WTC11 (cell line): Measurements from ENCODE around the gene TNS3. TPM values are rescaled to one million over a fixed set of nuclear protein-coding genes. Genes with fewer than 3 reads are reported as not detected.
A peak's percentile ranks its signal among the peaks of the same experiment; 100 is the strongest.

Experiments
- ATAC-seq: fragments of 200-7000 bp; cut with Tn5 transposase; 2 replicates; pipeline ENCODE4 v1.10.0; 2021; ENCODE audit warnings: mild to moderate bottlenecking, moderate library complexity
- CTCF ChIA-PET: fragments of 300-600 bp; sonication (Branson Sonifier 250); formaldehyde crosslinking; loops from one replicate; lab custom pipeline; 2021; ENCODE audit warnings: antibody characterized with exemption; lab: Charles Lee
- POLR2A ChIA-PET: fragments of 350-600 bp; sonication (Branson Sonifier 250); formaldehyde crosslinking; loops from one replicate; lab custom pipeline; 2021; ENCODE audit warnings: antibody characterized with exemption; lab: Charles Lee
- DNase-seq: peaks from one replicate; pipeline ENCODE4 v3.0.0; 2021; ENCODE audit warnings: low spot score
- H3K27ac Mint-ChIP-seq: 2 replicates; pipeline ENCODE4 v1.8.0; 2021; ENCODE audit warnings: mixed read lengths
- H3K27me3 Mint-ChIP-seq: 2 replicates; pipeline ENCODE4 v1.8.0; 2021; ENCODE audit warnings: low read depth, mild to moderate bottlenecking, moderate library complexity, mixed read lengths
- H3K36me3 Mint-ChIP-seq: 2 replicates; pipeline ENCODE4 v1.8.0; 2021; ENCODE audit warnings: mixed read lengths
- H3K4me1 Mint-ChIP-seq: 2 replicates; pipeline ENCODE4 v1.8.0; 2022; ENCODE audit warnings: mixed read lengths
- H3K4me3 Mint-ChIP-seq: 2 replicates; pipeline ENCODE4 v1.8.0; 2021; ENCODE audit warnings: mild to moderate bottlenecking, moderate library complexity, mixed read lengths
- H3K9me3 Mint-ChIP-seq: 2 replicates; pipeline ENCODE4 v1.8.0; 2021; ENCODE audit warnings: mixed read lengths
- EMX1 ChIP-seq: fragments of 250-450 bp; sonication (Bioruptor Pico); IDR thresholded peaks from 2 replicates; pipeline ENCODE4 v1.8.0; 2021; ENCODE audit warnings: mild to moderate bottlenecking
- ETV6 ChIP-seq: sonication (generic); formaldehyde crosslinking; IDR thresholded peaks from 2 replicates; pipeline ENCODE4 v1.8.1; 2022; ENCODE audit warnings: mild to moderate bottlenecking, missing genetic modification reagents
- HMGA2 ChIP-seq: fragments of 250-450 bp; sonication (Bioruptor Pico); IDR thresholded peaks from 2 replicates; pipeline ENCODE4 v1.4.0; 2021; ENCODE audit warnings: mild to moderate bottlenecking, moderate library complexity
- MXD4 ChIP-seq: fragments of 250-450 bp; sonication (Bioruptor Pico); IDR thresholded peaks from 2 replicates; pipeline ENCODE4 v1.8.0; 2021; ENCODE audit warnings: mild to moderate bottlenecking, moderate library complexity, borderline replicate concordance
- NR3C1 ChIP-seq: sonication (generic); formaldehyde crosslinking; conservative IDR thresholded peaks from 2 replicates; pipeline ENCODE4 v1.8.1; 2023; ENCODE audit warnings: low read depth, mild to moderate bottlenecking, missing genetic modification reagents
- OVOL2 ChIP-seq: fragments of 250-450 bp; sonication (Bioruptor Pico); IDR thresholded peaks from 2 replicates; pipeline ENCODE4 v1.9.0; 2021; ENCODE audit warnings: mild to moderate bottlenecking, borderline replicate concordance
- PRDM15 ChIP-seq: sonication (generic); formaldehyde crosslinking; IDR thresholded peaks from 2 replicates; pipeline ENCODE4 v1.8.0; 2022; ENCODE audit warnings: missing genetic modification reagents
- SMAD4 ChIP-seq: sonication (generic); formaldehyde crosslinking; IDR thresholded peaks from 2 replicates; pipeline ENCODE4 v1.8.0; 2022; ENCODE audit warnings: mild to moderate bottlenecking, missing genetic modification reagents
- SOX15 ChIP-seq: fragments of 250-450 bp; sonication (Bioruptor Pico); IDR thresholded peaks from 2 replicates; pipeline ENCODE4 v1.9.0; 2021; ENCODE audit warnings: mild to moderate bottlenecking
- TCF7 ChIP-seq: sonication (generic); formaldehyde crosslinking; IDR thresholded peaks from 2 replicates; pipeline ENCODE4 v1.8.0; 2022; ENCODE audit warnings: mild to moderate bottlenecking, low read depth, missing genetic modification reagents, moderate library complexity
- ZNF219 ChIP-seq: sonication (generic); formaldehyde crosslinking; IDR thresholded peaks from 2 replicates; pipeline ENCODE4 v1.8.0; 2023; ENCODE audit warnings: missing genetic modification reagents, mild to moderate bottlenecking, borderline replicate concordance
- ZNF396 ChIP-seq: fragments of 250-450 bp; sonication (Bioruptor Pico); IDR thresholded peaks from 2 replicates; pipeline ENCODE4 v1.8.0; 2021; ENCODE audit warnings: mild to moderate bottlenecking, moderate library complexity, borderline replicate concordance
- ZNF423 ChIP-seq: fragments of 250-450 bp; sonication (Bioruptor Pico); IDR thresholded peaks from 2 replicates; pipeline ENCODE4 v2.1.2; 2022; ENCODE audit warnings: mild to moderate bottlenecking, moderate library complexity
- ZNF512 ChIP-seq: sonication (generic); formaldehyde crosslinking; IDR thresholded peaks from 2 replicates; pipeline ENCODE4 v1.8.1; 2022; ENCODE audit warnings: missing genetic modification reagents, borderline replicate concordance
- total RNA-seq: library from RNA; stranded (reverse); gene quantifications from 3 replicates; pipeline ENCODE4 v1.2.3, GENCODE V29; 2021
- TF ChIP-seq, protein P1 (sequence below): sonication (generic); formaldehyde crosslinking; IDR thresholded peaks from 2 replicates; pipeline ENCODE4 v1.8.1; 2022; ENCODE audit warnings: low read depth, missing genetic modification reagents, borderline replicate concordance

TNS3 gene
- total RNA-seq, 1 experiment from 2014 or later: 37.7 TPM

DNA sequence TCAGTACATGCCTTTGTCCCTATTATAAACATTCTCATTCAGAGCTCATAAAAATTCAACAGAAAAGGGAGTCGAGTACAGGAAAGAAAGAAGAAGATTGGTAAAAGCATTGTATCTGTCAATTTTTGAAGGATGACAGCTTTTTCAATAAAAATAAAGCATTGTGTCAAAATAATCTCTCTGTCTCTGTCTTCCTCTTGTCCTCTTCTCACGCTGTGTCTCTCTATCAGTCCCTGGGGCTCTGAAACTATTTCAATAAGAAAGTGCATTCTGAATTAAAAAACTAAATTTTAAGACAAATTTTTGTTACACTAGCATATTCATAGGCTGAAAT lies 248.4 kb downstream of the TNS3 start:
- TF ChIP-seq MXD4 (CRISPR knock-in tag) (no peak), HMGA2 (CRISPR knock-in tag) (no peak), ZNF219 (CRISPR knock-in tag) (no peak), EMX1 (CRISPR knock-in tag) (no peak), ZNF512 (no peak), TCF7 (CRISPR knock-in tag) (no peak), ETV6 (CRISPR knock-in tag) (no peak), ZNF396 (CRISPR knock-in tag) (no peak), ZNF423 (CRISPR knock-in tag) (no peak), SOX15 (CRISPR knock-in tag) (no peak), SMAD4 (CRISPR knock-in tag) (no peak)
- TF ChIP-seq, protein P1, sequence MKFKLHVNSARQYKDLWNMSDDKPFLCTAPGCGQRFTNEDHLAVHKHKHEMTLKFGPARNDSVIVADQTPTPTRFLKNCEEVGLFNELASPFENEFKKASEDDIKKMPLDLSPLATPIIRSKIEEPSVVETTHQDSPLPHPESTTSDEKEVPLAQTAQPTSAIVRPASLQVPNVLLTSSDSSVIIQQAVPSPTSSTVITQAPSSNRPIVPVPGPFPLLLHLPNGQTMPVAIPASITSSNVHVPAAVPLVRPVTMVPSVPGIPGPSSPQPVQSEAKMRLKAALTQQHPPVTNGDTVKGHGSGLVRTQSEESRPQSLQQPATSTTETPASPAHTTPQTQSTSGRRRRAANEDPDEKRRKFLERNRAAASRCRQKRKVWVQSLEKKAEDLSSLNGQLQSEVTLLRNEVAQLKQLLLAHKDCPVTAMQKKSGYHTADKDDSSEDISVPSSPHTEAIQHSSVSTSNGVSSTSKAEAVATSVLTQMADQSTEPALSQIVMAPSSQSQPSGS (CRISPR knock-in tag): no peak
- TF ChIP-seq, all 79 proteins: peak for 0
- ATAC-seq (no peak), DNase-seq (no peak)
- H3K4me1 Mint-ChIP-seq: peaks cover 69% of the 10 kb centered on the region
- no peaks in the 10 kb centered on the region for H3K9me3 Mint-ChIP-seq
- H3K27me3 Mint-ChIP-seq: no peaks in the 10 kb centered on the region
- POLR2A ChIA-PET: no interaction called here
- H3K27ac Mint-ChIP-seq: 0 out of 2 replicates have a peak overlapping the region, but pooled peaks have one; percentile 25
- CTCF ChIA-PET: interaction anchor here (1.2 kb wide), 1 partner anchor 67 kb away, joined by 7 read pairs; no protein-coding TSS in a partner anchor
- H3K4me3 Mint-ChIP-seq: no peak overlapping the region
- no peaks in the 10 kb centered on the region; the same call in 1 of the 2 replicates for H3K36me3 Mint-ChIP-seq

DNA sequence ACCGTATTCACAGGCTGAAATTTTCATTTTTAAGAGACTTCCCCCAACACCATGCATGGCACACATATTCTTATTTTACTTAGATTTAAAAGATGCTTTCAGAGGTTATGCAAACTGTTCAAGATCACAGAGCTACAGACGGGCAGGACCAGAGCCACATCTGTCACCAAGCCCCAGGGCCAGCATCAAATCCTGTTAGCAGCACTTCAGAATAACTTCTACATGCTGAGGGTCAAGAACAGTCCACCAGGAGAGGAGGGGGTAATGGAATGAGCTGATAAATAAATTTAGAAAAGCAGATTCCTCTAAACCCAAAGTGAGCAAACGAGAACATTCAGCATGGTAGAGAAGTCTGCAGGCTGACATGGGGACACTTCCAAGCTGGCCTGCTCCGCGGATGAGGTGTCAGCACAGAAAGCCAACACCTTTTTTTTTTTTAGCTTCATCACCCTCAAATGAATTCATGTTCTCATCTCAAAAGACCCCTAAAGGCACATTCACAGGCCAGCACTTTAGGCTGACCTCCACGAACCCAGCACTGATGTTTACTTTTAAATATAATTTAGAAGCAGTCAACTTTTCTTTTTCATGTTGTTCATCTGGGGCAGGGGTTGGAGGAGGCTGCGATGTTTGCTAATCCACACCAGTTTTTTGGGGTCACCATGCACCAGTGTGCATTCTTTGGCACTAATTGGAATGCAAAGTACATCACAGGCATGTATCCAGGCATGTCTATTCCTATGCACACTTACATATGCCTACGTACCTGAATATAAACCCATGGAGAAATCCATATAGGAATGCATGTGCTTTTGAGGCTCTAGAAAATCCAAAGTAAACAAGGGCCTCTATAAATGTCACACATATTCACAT lies 249.0 kb downstream of the TNS3 start:
- H3K36me3 Mint-ChIP-seq: no peaks in the 10 kb centered on the region; the same call in 1 of the 2 replicates
- no peaks in the 10 kb centered on the region for H3K9me3 Mint-ChIP-seq
- no peaks in the 10 kb centered on the region for H3K27me3 Mint-ChIP-seq
- H3K27ac Mint-ChIP-seq: no peak overlapping the region
- ChIA-PET POLR2A (interaction anchor here (1.2 kb wide), 1 partner anchor 47 kb away, joined by 3 read pairs; no protein-coding TSS in a partner anchor), CTCF (interaction anchor here (0.8 to 1.2 kb wide), 3 partner anchors 24 to 67 kb away, joined by 4 to 7 read pairs (median 6); no protein-coding TSS in a partner anchor)
- no peak overlapping the region for H3K4me3 Mint-ChIP-seq
- TF ChIP-seq PRDM15 (CRISPR knock-in tag) (peak; percentile 78), OVOL2 (no peak)
- H3K4me1 Mint-ChIP-seq: peaks cover 74% of the 10 kb centered on the region
- DNase-seq (no peak), ATAC-seq (no peak)

DNA sequence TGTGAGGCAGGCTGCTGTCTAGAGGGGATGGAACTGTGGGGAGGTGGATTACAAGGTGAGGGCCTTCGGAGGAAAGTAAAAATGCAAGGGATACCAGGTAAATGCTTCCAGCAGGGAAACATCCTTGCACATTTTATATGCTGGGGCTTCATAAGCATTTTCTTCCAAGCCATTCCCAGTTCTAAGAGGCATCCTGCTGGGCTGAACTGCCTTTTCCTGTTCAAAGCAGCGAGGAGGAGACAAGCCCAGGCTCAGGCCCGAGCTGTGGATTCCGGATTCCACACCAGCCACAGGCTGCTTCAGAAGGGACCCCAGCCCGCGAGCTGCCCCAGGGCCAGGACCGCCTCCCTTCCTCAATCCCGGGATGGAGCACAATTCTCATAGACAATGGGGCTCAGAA lies 249.7 kb downstream of the TNS3 start:
- peak; percentile 55 for ATAC-seq
- ChIA-PET POLR2A (interaction anchor here (1.2 kb wide), 1 partner anchor 48 kb away, joined by 3 read pairs; no protein-coding TSS in a partner anchor), CTCF (interaction anchor here (1.0 to 1.2 kb wide), 2 partner anchors 31 to 66 kb away, joined by 6 to 7 read pairs; no protein-coding TSS in a partner anchor)
- TF ChIP-seq SOX15 (CRISPR knock-in tag) (no peak), NR3C1 (CRISPR knock-in tag) (no peak), PRDM15 (CRISPR knock-in tag) (peak; percentile 89)
- H3K27me3 Mint-ChIP-seq: no peaks in the 10 kb centered on the region
- no peaks in the 10 kb centered on the region; the same call in 1 of the 2 replicates for H3K36me3 Mint-ChIP-seq
- peaks cover 73% of the 10 kb centered on the region for H3K4me1 Mint-ChIP-seq
- H3K4me3 Mint-ChIP-seq: no peak overlapping the region; the same call in 1 of the 2 replicates
- H3K9me3 Mint-ChIP-seq: no peaks in the 10 kb centered on the region
- peak overlapping the region; percentile 93 for H3K27ac Mint-ChIP-seq
- peak; percentile 59 for DNase-seq
